PC-9 (cell line): ENCODE measurements around the gene CFAP97D2.

Experiments
- EZH2 ChIP-seq: fragments of 200-600 bp; sonication (generic); IDR thresholded peaks from 2 replicates; pipeline ENCODE4 v1.8.0; 2017; ENCODE audit warnings: antibody characterized with exemption, low read depth
- TF ChIP-seq, protein P1 (sequence below): fragments of 200-600 bp; sonication (generic); conservative IDR thresholded peaks from 2 replicates; pipeline ENCODE4 v1.6.1; 2017; ENCODE audit warnings: mixed run types, antibody characterized with exemption, mild to moderate bottlenecking, moderate library complexity

DNA sequence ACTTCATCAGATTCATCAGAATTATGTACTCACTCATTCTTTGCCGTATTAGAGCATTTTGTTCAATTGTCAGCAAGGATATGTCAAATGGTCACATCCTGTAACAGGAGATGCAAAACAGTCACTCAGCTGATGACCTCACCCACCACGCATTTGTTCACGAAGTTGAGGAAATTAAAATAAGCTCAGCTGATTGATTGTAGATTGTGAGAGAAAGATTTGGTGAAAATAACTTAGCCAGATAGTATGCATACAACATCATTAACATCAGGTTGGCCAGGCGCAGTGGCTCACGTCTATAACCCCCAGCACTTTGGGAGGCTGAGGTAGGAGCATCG, 33.1 kb downstream of the CFAP97D2 start:
- TF ChIP-seq, protein P1, sequence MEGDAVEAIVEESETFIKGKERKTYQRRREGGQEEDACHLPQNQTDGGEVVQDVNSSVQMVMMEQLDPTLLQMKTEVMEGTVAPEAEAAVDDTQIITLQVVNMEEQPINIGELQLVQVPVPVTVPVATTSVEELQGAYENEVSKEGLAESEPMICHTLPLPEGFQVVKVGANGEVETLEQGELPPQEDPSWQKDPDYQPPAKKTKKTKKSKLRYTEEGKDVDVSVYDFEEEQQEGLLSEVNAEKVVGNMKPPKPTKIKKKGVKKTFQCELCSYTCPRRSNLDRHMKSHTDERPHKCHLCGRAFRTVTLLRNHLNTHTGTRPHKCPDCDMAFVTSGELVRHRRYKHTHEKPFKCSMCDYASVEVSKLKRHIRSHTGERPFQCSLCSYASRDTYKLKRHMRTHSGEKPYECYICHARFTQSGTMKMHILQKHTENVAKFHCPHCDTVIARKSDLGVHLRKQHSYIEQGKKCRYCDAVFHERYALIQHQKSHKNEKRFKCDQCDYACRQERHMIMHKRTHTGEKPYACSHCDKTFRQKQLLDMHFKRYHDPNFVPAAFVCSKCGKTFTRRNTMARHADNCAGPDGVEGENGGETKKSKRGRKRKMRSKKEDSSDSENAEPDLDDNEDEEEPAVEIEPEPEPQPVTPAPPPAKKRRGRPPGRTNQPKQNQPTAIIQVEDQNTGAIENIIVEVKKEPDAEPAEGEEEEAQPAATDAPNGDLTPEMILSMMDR = no peak
- TF ChIP-seq EZH2 = no peak
